GM21723 (cell line): ENCODE data around the gene ZNF3.
A peak's percentile ranks its signal among the peaks of the same experiment; 100 is the strongest.

Experiments
- ATAC-seq: cut with Tn5 transposase; IDR thresholded peaks from one replicate; pipeline ENCODE4 v1.9.1; 2021; ENCODE audit warnings: mild to moderate bottlenecking, moderate library complexity; ENCODE audit not compliant: unreplicated experiment

The ZNF3 gene

DNA sequence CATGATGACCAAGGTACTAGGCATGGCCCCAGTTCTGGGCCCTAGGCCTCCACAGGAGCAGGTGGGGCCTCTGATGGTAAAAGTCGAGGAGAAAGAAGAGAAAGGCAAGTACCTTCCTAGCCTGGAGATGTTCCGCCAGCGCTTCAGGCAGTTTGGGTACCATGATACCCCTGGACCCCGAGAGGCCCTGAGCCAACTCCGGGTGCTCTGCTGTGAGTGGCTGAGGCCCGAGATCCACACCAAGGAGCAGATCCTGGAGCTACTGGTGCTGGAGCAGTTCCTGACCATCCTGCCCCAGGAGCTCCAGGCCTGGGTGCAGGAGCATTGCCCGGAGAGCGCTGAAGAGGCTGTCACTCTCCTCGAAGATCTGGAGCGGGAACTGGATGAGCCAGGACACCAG lies 24.5 kb downstream of the ZNF3 start:
- ATAC-seq = no peak

DNA sequence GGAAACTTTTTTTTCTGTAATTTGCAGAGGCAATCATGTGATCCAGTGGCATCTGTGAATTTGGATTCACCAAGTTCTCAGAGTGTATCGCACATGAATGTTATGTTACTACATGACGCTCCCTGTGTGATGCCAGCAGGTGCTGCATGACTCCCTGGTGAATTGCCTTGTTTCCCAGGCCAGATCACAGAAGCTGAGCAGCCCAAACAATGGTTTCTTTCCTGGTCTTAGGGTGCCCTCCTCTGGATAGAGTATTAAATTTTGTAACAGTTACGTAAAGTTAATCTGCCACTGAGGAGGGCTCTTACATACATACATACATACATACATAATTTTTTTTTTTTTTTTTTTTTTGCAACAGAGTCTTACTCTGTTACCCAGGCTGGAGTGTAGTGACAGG lies 28.3 kb downstream of the ZNF3 start:
- ATAC-seq = no peak

DNA sequence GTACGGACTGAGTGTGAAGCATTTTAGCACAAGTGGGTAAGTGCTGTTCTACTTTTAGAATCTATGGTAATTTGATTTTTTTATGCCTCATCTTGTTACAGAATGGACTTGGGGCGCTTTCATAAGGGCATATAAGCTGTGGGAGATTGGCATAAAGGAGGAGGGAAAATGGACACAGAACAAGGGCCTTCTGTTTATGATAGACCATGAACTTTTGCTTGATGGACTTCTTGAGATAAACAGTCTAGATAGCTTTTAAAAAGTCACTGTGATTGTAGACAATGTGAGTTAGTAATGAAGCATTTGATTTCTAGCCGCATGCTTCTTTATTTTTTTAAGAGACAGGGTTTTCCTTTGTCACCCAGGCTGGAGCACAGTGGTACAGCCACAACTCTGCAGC lies 29.9 kb downstream of the ZNF3 start:
- ATAC-seq = no peak

DNA sequence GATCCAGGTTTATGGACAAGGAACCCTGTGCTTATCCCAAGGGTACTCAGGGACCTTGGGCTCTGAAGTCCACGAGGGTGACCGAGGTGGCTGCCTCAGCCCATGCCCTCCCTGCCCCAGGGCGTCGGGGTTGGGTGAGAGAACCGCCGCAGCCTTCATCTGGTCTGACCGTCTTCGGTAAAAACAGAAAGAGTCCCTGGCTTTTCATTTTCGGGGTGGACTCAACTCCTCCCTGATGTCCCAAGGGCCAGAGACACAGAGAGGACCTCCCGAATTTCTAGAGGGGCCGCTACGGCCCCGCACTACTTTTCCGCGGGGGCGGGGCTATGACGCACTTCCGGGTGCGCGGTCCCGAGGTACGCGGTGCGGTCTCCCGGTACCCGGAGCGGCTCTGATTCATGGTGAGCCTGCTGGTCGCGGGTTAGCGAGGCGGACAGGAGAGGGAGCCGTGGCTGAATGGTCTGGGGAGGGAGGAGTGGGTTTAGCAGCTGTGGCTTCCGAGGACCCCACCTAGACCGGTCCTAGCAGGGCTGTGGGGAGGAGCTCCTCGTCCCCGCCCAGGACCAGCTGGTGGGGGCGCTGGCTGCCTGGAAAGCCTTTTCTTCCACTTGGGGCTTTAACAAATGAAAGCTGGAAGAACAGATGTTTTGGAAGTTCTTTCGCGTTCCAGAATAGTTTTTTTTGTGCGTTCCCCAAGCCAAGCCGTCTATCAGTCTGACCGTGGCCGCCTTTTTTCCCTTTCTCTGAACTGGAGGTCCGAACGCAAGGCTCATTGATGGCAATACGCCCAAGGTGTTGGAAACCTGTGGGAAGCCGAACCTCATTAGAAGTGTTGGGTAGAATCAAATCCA lies 31.9 kb downstream of the ZNF3 start, which contains the start of gene ZSCAN21:
Gene ZSCAN21 (plus strand): TSS at position 334 of the 851 bp plus-strand sequence. CDS start 7,233 bp downstream, outside the sequence.
- peak; percentile 84 for ATAC-seq

DNA sequence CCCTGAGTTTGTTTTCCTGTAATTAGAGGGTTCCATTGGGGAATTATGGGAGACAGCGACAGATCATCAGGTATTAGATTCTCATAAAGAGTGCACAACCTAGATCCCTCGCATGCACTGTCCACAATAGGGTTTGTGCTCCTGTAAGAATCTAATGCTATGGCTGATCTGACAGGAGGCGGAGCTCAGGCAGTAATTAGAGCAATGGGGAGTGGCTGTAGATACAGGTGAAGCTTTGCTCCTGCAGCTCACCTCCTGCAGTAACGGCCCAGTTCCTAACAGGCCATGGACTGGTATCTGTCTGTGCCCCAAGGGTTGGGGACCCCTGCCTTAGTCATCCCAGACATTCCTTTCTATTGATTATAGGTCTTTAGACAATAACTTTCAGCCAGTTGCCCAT lies 32.8 kb downstream of the ZNF3 start:
- no peak for ATAC-seq

DNA sequence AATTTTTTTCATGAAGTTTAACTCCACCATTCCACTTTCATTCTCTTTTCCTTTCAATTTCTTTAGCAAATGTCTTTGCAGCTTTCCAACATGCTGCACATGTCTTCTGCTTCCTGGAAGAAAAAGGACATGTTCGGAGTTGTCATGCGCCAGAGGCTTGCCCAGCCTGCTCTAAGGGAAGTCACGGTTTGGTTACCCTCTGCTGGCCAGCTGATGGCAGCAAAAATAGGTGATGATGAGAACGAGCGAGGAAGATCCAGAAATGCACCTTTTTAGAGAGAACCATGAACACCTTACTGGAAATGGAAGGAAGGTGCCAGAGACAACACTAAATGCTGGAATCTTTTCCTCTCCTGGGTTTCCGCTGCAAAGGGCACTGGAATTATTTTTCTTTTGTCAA lies 36.8 kb downstream of the ZNF3 start:
- no peak for ATAC-seq

DNA sequence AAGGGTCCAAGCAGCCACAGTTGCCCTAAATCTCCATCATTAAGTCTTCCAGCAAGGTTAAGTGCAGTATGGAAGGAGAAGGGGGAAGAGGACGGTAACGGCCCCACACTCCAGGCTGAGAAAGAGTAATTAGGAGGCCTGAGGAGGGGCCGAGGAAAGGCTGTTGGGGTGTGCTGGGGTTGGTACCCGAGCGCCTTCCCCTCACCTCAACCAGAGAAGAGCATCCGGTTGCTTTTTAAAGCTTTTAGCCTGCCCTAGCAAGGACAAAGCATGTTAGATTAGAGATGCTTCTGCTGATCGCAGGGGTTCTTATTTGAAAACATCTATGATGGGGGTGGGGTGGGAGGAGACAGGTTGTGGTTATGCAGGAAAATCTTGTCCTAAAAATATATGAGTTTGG lies 40.9 kb downstream of the ZNF3 start:
- no peak for ATAC-seq

DNA sequence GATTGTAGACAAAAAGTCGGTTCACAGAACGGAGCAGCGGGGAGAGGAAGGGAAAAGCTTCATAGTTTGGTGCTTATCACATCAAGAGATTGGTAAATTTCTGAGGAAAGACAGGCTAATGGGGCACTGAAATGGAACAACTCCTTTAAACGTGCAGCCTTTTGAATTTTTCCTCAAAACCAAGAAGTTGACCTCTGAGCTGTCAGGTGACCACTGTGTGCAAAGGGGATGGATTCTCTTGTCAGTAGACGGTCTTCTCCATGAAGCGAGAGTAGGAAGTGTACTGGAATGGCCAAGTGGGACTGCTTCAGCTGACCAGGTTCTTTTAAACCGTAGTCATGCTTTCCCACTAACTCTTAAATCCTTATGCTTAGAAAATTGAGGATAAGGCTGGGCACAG lies 43.2 kb downstream of the ZNF3 start:
- no peak for ATAC-seq

DNA sequence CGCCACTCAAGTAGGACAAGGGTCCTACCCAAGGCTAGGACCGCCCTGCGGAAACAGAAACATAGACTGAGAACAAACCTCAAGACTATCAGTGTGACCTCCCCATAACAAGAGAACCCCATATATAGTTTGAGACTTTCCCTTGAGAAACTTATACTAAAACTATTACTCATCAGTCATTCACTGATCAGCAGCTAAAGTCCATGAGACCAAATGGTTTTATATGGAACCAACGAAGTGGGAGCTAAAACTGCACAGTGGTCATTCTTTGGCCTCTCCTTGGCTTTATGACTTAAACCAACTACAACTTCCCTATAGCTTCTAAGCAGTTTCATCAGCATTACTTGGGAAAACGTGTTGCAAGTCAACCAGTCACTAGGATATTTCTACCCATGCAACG lies 45.6 kb downstream of the ZNF3 start:
- no peak for ATAC-seq

DNA sequence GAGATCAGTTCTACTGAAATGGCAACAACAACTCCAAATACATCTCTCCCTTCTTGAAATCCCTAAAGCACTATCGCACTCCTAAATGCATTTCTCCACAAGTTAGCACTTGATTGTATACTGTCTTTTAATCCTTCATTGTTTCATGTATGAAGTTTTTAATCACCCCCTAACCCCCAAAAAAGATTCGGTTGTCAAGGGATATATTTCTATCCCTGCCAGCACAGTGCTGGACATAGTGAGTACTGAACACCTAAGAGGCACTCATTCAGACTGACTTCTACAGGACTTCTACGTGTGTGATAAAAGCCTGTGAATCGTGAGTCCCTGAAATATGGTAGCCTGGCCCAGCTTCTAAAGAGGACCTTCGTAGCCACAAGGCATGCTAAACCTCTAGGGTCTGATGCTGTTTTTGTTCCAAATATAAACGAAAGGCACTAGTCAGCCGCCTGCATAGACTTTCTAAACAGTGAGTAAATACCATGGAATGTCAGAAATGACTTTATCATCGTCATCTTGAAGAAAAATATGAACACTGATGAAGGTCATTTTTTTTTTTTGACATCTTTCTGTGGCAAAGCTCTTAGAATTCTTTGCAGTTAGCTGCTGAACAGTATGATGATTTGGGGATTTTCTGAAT lies 46.5 kb downstream of the ZNF3 start:
- no peak for ATAC-seq

DNA sequence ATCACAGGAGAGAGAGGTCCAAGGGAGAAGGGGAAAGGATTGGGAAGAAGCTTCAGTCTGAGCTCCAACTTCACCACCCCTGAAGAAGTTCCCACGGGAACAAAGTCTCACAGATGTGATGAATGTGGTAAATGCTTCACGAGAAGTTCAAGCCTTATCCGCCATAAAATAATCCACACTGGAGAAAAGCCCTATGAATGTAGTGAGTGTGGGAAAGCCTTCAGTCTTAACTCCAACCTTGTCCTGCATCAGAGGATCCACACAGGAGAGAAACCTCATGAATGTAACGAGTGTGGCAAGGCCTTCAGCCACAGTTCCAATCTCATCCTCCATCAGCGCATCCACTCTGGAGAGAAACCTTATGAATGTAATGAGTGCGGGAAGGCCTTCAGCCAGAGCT lies 48.0 kb downstream of the ZNF3 start:
- no peak for ATAC-seq

DNA sequence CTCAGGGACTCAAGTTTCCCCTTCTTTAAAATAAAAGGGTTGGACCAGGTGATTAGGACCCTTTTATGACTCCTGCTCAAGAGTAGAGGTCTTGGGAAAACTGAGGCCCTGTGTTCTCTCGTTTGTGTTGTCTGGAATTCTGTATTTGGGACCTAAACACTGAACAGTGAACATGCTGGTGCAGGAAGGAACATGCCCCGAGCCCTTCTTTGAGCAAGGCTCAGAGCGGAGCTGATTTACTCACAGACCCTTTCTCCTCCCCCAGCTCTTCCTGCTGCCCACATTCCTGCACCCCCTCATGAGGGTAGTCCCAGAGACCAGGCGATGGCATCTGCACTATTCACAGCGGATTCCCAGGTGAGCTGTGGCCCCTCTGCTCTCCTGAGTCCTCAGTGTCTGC lies 51.9 kb downstream of the ZNF3 start:
- no peak for ATAC-seq

DNA sequence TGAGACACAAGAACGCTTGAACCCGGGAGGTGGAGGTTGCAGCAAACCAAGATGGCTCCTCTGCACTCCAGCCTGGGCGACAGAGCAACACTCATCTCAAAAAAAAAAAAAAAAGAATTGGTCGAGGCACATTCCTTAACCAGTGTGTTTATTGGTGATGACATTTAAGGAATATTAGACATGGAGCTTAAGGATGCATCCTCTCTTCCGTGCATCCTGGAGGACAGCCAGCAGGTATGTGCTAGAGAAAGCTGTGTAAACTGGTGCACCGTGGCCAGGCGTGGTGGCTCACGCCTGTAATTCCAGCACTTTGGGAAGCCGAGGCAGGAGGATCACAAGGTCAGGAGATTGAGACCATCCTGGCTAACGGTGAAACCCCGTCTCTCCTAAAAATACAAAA lies 54.3 kb downstream of the ZNF3 start:
- ATAC-seq = no peak

DNA sequence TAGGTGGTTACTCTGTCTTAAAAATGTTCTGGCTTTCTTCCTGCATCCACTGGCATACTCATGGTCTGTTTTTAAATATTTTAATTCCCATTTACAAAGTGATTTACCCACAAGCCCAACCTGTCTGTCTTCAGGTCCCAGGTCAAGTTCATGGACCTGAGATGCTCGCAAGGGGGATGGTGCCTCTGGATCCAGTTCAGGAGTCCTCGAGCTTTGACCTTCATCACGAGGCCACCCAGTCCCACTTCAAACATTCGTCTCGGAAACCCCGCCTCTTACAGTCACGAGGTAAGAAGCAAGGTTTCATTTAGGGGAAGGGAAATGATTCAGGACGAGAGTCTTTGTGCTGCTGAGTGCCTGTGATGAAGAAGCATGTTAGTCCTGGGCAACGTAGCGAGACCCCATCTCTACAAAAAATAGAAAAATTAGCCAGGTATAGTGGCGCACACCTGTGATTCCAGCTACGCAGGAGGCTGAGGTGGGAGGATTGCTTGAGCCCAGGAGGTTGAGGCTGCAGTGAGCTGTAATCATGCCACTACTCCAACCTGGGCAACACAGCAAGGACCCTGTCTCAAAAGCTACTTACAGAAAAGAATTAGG lies 57.4 kb downstream of the ZNF3 start:
- ATAC-seq = no peak

DNA sequence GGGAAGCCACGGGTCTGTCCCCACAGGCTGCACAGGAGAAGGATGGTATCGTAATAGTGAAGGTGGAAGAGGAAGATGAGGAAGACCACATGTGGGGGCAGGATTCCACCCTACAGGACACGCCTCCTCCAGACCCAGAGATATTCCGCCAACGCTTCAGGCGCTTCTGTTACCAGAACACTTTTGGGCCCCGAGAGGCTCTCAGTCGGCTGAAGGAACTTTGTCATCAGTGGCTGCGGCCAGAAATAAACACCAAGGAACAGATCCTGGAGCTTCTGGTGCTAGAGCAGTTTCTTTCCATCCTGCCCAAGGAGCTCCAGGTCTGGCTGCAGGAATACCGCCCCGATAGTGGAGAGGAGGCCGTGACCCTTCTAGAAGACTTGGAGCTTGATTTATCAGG lies 58.0 kb downstream of the ZNF3 start:
- ATAC-seq = no peak

DNA sequence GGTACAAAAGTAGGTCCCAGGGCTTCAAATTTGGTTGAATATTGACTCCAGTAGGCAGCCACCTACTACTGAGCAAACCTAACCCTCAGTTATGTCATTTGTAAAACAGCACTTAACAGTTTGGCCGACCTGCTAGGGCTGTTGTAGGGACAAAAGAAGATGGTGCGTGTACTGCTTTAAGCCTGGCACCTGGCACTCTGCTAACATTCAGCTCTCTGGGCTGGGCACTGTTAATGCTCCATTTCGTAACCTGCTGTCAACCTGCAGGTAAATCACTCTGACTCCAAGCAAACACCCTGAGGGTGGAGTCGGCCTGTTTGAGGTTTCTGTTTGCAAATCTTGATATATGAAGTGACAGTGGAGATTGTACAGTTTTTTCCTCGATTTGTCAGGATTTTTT lies 58.9 kb downstream of the ZNF3 start:
- ATAC-seq = no peak

DNA sequence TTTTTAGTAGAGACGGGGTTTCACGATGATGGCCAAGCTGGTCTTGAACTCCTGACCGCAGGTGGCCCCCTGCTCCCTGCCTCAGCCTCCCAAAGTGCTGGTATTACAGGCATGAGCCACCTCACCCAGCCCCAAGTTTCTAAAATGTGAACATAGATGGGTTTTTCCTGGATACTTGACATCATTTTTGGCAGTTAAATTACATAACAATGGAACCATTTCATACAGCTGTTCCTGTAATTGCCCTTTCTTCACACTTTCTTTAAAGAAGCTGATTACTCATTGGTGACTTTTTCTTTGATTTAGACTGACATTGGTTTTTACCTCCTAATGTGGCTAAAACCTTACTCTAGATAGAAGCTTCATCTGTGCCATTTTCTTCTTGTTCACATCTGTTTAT lies 60.2 kb downstream of the ZNF3 start:
- ATAC-seq = no peak
